HFFc6 (cell line): Measurements from ENCODE around the gene ZNF366. TPM values are rescaled to one million over a fixed set of nuclear protein-coding genes. Genes with fewer than 3 reads are reported as not detected.

Source experiments
- DNase-seq: peaks from one replicate; pipeline ENCODE4 v3.0.0-alpha.2; 2018
- H3K27ac Mint-ChIP-seq: 2 replicates; pipeline ENCODE4 v1.8.0; 2020; ENCODE audit warnings: mild to moderate bottlenecking, mixed read lengths
- H3K27me3 Mint-ChIP-seq: 2 replicates; pipeline ENCODE4 v1.8.0; 2021; ENCODE audit warnings: mild to moderate bottlenecking, moderate library complexity, mixed read lengths; ENCODE audit not compliant: insufficient read depth
- H3K36me3 Mint-ChIP-seq: 2 replicates; pipeline ENCODE4 v1.8.0; 2021; ENCODE audit warnings: low read depth, mixed read lengths
- H3K4me1 Mint-ChIP-seq: 2 replicates; pipeline ENCODE4 v1.8.0; 2020; ENCODE audit warnings: low read depth, mixed read lengths
- H3K4me3 Mint-ChIP-seq: 2 replicates; pipeline ENCODE4 v1.8.0; 2020; ENCODE audit warnings: mild to moderate bottlenecking, moderate library complexity, mixed read lengths
- H3K9me3 Mint-ChIP-seq: 2 replicates; pipeline ENCODE4 v1.8.0; 2020; ENCODE audit warnings: mild to moderate bottlenecking, mixed read lengths
- CTCF ChIP-seq: fragments of 200-600 bp; sonication (generic); IDR thresholded peaks from 2 replicates; pipeline ENCODE4 v1.5.0; 2021; ENCODE audit warnings: antibody characterized with exemption, mild to moderate bottlenecking
- total RNA-seq, 6 experiments: library from RNA; stranded (reverse); fragmentation: NEBNext Ultra II Directional; extraction: Animal tissue kit (Norgen Biotek cat#: 25700); gene quantifications; 2 replicates in 1 of 6; 3 replicates in 5 of 6; pipeline ENCODE4 v1.2.3, GENCODE V29; 2021

The ZNF366 gene
- total RNA-seq, 6 experiments from 2014 or later, result not detected

- Mint-ChIP-seq H3K4me3 (no peak overlapping the region), H3K9me3 (no peaks in the 10 kb centered on the region), H3K27ac (no peak overlapping the region), H3K4me1 (peaks cover 43% of the 10 kb centered on the region), H3K27me3 (no peaks in the 10 kb centered on the region; the same call in 1 of the 2 replicates), H3K36me3 (no peaks in the 10 kb centered on the region)
- no peak for DNase-seq
- TF ChIP-seq CTCF, result peak; percentile 38; the same call in 1 of the 2 replicates
Observed at GRCh38 chr5:72463449-72464052, 43.7 kb downstream of the ZNF366 start.

GRCh38 chr5:72460413-72460812 lies 46.8 kb downstream of the ZNF366 start:
- H3K36me3 Mint-ChIP-seq, result no peaks in the 10 kb centered on the region

GRCh38 chr5:72459913-72460312 lies 47.3 kb downstream of the ZNF366 start:
- Mint-ChIP-seq H3K27me3 (no peaks in the 10 kb centered on the region; the same call in 1 of the 2 replicates), H3K9me3 (no peaks in the 10 kb centered on the region), H3K4me1 (peaks cover 7% of the 10 kb centered on the region), H3K4me3 (no peak overlapping the region), H3K27ac (no peak overlapping the region), H3K36me3 (no peaks in the 10 kb centered on the region)
- TF ChIP-seq CTCF, result no peak
- DNase-seq, result no peak

More at GRCh38 chr5:72460413-72460812, 46.8 kb downstream of the ZNF366 start:
- TF ChIP-seq CTCF, result no peak
- H3K4me1 Mint-ChIP-seq, result peaks cover 12% of the 10 kb centered on the region
- H3K4me3 Mint-ChIP-seq, result no peak overlapping the region
- no peak for DNase-seq
- H3K27ac Mint-ChIP-seq, result no peak overlapping the region
- H3K27me3 Mint-ChIP-seq, result no peaks in the 10 kb centered on the region; the same call in 1 of the 2 replicates
- no peaks in the 10 kb centered on the region for H3K9me3 Mint-ChIP-seq

DNA sequence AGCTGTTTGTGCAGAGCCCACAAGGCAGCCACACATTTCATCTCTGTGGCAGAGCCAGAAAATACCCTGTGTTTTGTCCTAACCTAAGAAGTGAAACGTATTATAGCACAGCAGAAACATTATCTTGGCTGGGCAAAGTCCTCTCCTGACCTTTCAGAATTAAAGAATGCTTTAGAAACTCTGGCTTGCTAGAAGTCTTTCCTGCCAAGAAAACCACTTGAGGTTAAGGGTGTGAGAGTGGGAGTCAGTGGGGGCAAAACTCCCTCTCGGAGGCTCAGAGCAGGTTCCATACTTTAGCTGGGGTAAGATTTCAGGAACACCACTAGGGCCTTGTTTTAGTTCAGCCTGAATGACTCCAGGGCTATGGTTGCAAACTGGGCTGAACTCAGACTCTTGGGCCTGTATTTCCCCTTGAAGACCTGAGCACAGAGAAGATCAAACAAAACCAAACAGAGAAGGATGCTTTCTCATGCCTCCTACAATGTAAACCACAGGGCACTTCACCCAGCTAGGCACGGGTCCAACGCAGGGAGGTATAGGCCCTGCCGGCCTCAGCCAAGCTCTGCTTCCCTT lies 48.0 kb downstream of the ZNF366 start:
- no peaks in the 10 kb centered on the region for H3K9me3 Mint-ChIP-seq
- H3K27ac Mint-ChIP-seq, result no peak overlapping the region
- no peak overlapping the region for H3K4me3 Mint-ChIP-seq
- peaks cover 6% of the 10 kb centered on the region for H3K4me1 Mint-ChIP-seq
- H3K36me3 Mint-ChIP-seq, result no peaks in the 10 kb centered on the region
- TF ChIP-seq CTCF, result no peak
- H3K27me3 Mint-ChIP-seq, result no peaks in the 10 kb centered on the region; the same call in 1 of the 2 replicates
- no peak for DNase-seq

GRCh38 chr5:72458407-72458806 lies 48.8 kb downstream of the ZNF366 start:
- Mint-ChIP-seq H3K27me3 (no peaks in the 10 kb centered on the region; the same call in 1 of the 2 replicates), H3K4me1 (peaks cover 5% of the 10 kb centered on the region), H3K36me3 (no peaks in the 10 kb centered on the region), H3K9me3 (no peaks in the 10 kb centered on the region), H3K4me3 (no peak overlapping the region), H3K27ac (no peak overlapping the region)
- no peak for DNase-seq
- TF ChIP-seq CTCF, result no peak
